Transverse colon (tissue), 4 donors: ENCODE results near the gene CHRND. TPM values are rescaled to one million over a fixed set of nuclear protein-coding genes. Genes with fewer than 3 reads are reported as not detected.

ENCODE experiments used
- DNase-seq: peaks from one replicate; pipeline ENCODE4 v3.0.0-alpha.2; 2019
- H3K27ac ChIP-seq, 4 donors: fragments of 200-600 bp; sonication (generic); 2 replicates each; pipeline ENCODE4 v1.5.1; 2016 to 2018; ENCODE audit warnings: inconsistent platforms in 4 of 4
- H3K27me3 ChIP-seq: fragments of 200-600 bp; sonication (generic); 2 replicates; pipeline ENCODE4 v1.5.1; 2017; ENCODE audit warnings: inconsistent platforms
- H3K36me3 ChIP-seq, 4 donors: fragments of 200-600 bp; sonication (generic); 2 replicates each; pipeline ENCODE4 v1.5.1; 2017 to 2019; ENCODE audit warnings: inconsistent platforms in 4 of 4
- H3K4me1 ChIP-seq, 4 donors: fragments of 200-600 bp; sonication (generic); 2 replicates each; pipeline ENCODE4 v1.5.1; 2017 to 2020; ENCODE audit warnings: inconsistent platforms in 4 of 4
- H3K4me3 ChIP-seq, 4 donors: fragments of 200-600 bp; sonication (generic); 1 replicate in 1 of 4; 2 replicates in 3 of 4; pipeline versions ENCODE4 v1.5.1 to v1.6.1; 2017 to 2019; ENCODE audit warnings: inconsistent platforms in 4 of 4
- H3K9me3 ChIP-seq, 2 donors: fragments of 200-600 bp; sonication (generic); 2 replicates each; pipeline ENCODE4 v1.5.1; 2017 to 2019; ENCODE audit warnings: inconsistent platforms in 2 of 2
- EP300 ChIP-seq: sonication (generic); formaldehyde crosslinking; IDR thresholded peaks from one replicate; pipeline ENCODE4 v1.6.1; 2017; ENCODE audit warnings: antibody characterized with exemption, low read depth
- POLR2A ChIP-seq: fragments of 450-650 bp; IDR thresholded peaks from one replicate; pipeline ENCODE4 v1.6.1; 2016; ENCODE audit warnings: antibody characterized with exemption, mild to moderate bottlenecking, moderate library complexity
- POLR2AphosphoS5 ChIP-seq, 3 donors: sonication (generic); formaldehyde crosslinking; IDR thresholded peaks; one replicate each; pipeline ENCODE4 v1.6.1; 2016; ENCODE audit warnings: antibody characterized with exemption in 3 of 3
- WGBS, 2 donors: methylation state at CpG; one replicate each; pipeline ENCODE4 v1.1.5; 2018; ENCODE audit warnings: low coverage in 1 of 2; 5-methylcytosine and 5-hydroxymethylcytosine counted together
- in situ Hi-C, 4 donors: fragments of 200-750 bp; cut with MboI; loops; one replicate each; pipeline versions ENCODE4 v1.15.0 to v1.15.1; 2017; ENCODE audit warnings: low sequenced_read_pairs in 3 of 4, low pct_ligation_motif_present in 1 of 4, low pct_unique_long_range_greater_than_20kb in 1 of 4
- intact Hi-C: fragments of 100-400 bp; cut with DNase I; formaldehyde crosslinking; loops from one replicate; pipeline ENCODE4 v1.15.1; 2023; ENCODE audit warnings: low total_unique reads
- total RNA-seq, 4 donors: library from RNA; depleted of rRNA; stranded (reverse); fragments of >200 nt; gene quantifications; one replicate each; pipeline ENCODE4 v1.1.0, GENCODE V29; 2016
- TF ChIP-seq, protein P1 (sequence below), 5 experiments: fragments of 200-600 bp in 3 of 5; fragments of 450-650 bp in 2 of 5; sonication (generic) in 3 of 5; IDR thresholded peaks; 1 replicate in 2 of 5; 2 replicates in 3 of 5; pipeline ENCODE4 v1.5.1; 2016 to 2017; ENCODE audit warnings: antibody characterized with exemption in 5 of 5, inconsistent platforms in 3 of 5, mild to moderate bottlenecking in 2 of 5, moderate library complexity in 1 of 5

The CHRND gene
- total RNA-seq, 4 donors from 2014 or later = not detected

DNA sequence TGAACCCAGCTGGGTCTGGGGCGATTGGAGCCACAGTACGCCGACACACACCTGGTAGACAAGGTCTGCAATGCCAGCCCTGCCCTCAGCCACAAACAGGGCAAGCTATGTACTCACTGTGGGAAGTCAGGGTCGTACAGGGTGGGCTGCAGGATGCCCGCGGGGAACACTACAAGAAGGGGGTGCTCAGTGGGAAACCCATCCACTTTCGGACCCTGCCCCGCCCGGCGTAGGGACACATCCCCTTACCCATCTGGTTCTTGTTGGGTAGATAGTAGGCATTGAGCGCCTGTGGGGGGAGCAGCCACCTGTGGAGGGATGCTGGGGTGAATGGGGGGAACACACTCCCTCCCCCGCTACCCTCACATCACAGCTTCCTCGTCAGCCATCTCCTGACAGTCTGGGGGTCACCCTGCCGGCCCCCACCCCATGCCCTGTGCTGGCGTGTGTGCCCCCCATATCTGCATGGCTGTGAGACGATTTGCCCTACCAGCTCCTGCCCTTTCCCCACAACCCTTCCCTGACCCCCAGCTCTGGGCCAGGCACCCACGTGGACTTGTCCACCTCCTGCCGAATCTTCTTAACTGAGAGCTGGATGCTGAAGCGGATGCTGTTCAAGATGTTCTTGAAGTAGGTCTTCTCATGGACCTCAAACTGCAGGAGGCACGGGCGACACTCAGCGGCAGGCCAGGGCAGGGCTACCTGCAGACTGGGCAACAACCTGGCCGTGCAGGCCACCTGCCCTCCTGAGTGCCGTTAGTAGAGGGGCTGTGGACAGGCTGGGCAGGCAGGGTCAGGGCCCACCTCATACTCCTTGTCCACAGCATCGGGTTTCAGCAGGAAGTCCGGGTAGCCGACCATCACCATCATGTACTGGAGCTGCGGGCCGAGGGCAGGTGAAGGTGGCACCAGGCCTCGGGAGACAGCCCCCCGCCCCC, 43.4 kb upstream of the CHRND start:
- WGBS, 2 donors = 86% methylated on average over 29 of the region's 31 CpGs; no CpG with 5 or more reads in 1 of the 2 donors
- H3K4me1 ChIP-seq = peaks cover 0 to 17% (median 7%) of the 10 kb centered on the region in 4 donors
- TF ChIP-seq POLR2A = no peak
- TF ChIP-seq, protein P1, sequence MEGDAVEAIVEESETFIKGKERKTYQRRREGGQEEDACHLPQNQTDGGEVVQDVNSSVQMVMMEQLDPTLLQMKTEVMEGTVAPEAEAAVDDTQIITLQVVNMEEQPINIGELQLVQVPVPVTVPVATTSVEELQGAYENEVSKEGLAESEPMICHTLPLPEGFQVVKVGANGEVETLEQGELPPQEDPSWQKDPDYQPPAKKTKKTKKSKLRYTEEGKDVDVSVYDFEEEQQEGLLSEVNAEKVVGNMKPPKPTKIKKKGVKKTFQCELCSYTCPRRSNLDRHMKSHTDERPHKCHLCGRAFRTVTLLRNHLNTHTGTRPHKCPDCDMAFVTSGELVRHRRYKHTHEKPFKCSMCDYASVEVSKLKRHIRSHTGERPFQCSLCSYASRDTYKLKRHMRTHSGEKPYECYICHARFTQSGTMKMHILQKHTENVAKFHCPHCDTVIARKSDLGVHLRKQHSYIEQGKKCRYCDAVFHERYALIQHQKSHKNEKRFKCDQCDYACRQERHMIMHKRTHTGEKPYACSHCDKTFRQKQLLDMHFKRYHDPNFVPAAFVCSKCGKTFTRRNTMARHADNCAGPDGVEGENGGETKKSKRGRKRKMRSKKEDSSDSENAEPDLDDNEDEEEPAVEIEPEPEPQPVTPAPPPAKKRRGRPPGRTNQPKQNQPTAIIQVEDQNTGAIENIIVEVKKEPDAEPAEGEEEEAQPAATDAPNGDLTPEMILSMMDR (IDR thresholded peaks at IDR 0.05) = no peak
- no peak for TF ChIP-seq POLR2AphosphoS5 (IDR thresholded peaks at IDR 0.05)
- no peak for TF ChIP-seq EP300
- no peaks in the 10 kb centered on the region for H3K9me3 ChIP-seq
- in situ Hi-C loops = no loop called here
- no peak overlapping the region for H3K27ac ChIP-seq
- H3K4me3 ChIP-seq = no peak overlapping the region
- intact Hi-C loops = no loop called here
- peaks cover 60% of the 10 kb centered on the region for H3K27me3 ChIP-seq
- no peaks in the 10 kb centered on the region for H3K36me3 ChIP-seq
- no peak for DNase-seq

DNA sequence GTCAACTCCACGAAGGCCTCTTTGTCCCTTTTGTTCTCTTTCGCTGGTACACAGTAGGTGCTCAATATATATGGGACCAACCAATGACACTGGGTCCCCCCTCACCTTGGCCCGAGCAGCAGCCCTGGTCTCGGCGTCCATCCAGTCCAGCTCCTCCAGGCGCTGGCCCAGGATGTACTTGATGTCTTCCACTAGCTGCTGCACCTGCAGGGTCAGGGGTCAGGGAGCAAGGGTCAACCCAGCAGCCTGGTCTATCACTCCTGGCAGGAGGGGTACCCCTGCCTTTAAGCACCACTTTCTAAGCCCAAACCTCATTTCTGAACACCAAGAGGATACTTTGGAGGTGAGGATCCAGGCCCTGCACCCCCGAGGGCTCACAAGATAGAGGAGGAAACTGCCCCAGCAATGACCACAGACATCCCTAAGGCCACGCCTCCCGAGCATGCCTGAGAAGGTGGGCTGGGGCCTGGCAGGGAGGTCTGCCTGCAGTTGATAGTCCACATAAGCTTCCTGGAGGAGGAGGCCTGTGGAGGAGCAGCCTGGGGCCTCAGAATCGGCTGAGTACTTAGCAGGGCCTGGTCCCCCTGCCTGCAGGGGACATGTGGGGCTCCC, 42.5 kb upstream of the CHRND start:
- Histone ChIP-seq H3K36me3 (no peaks in the 10 kb centered on the region), H3K4me1 (peaks cover 0 to 17% (median 7%) of the 10 kb centered on the region in 4 donors), H3K27ac (no peak overlapping the region), H3K4me3 (no peak overlapping the region), H3K27me3 (peaks cover 68% of the 10 kb centered on the region), H3K9me3 (no peaks in the 10 kb centered on the region)
- TF ChIP-seq POLR2AphosphoS5 (IDR thresholded peaks at IDR 0.05) (no peak), POLR2A (no peak), EP300 (no peak)
- TF ChIP-seq, protein P1 (IDR thresholded peaks at IDR 0.05) = no peak
- in situ Hi-C loops = no loop called here
- DNase-seq = no peak
- intact Hi-C loops = no loop called here
- 81 to 100% methylated on average over 1 to 10 of the region's 10 CpGs for WGBS, 2 donors

DNA sequence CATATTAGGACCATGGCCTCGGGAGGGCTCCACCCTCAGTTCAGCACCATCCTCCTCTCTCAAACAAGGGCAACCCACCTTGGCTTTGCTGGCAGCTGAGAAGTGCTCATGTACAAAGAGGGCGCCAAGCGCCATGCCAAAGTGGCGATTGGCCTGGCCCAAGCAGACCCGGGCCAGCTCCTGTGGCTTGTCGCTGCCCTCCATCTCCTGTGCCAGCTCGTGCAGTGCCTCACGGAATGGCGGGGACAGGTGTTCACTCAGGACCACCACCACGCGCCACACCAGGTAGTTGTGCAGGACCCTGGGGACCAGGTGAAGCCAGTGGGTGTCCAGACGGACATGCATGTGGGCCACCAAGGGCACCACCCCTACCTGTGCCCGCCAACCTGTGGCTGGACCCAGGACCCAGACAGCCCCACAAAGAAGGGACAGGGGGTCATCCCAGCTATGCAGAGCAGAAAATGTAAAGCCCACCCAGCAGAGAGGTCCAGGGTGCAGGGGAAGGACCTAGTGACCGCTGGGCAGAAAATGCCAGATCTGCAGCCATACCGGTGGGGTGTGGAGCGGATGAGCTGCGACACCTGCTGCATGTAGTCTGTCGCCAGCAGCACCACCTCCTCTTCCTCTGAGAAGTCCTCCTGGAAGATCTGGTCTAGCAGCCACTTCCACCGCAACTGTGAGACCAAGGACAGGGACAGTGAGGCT, 41.9 kb upstream of the CHRND start:
- Histone ChIP-seq H3K4me3 (no peak overlapping the region), H3K27ac (no peak overlapping the region), H3K9me3 (no peaks in the 10 kb centered on the region), H3K27me3 (peaks cover 75% of the 10 kb centered on the region), H3K4me1 (peaks cover 0 to 17% (median 7%) of the 10 kb centered on the region in 4 donors), H3K36me3 (no peaks in the 10 kb centered on the region)
- TF ChIP-seq EP300 (no peak), POLR2AphosphoS5 (IDR thresholded peaks at IDR 0.05) (no peak), POLR2A (no peak)
- TF ChIP-seq, protein P1 (IDR thresholded peaks at IDR 0.05) = no peak
- in situ Hi-C loops = no loop called here
- 80 to 89% methylated on average over 1 to 17 of the region's 19 CpGs for WGBS, 2 donors
- no peak for DNase-seq
- intact Hi-C loops = no loop called here
